Embryonic facial prominence (tissue), 1 donor: ENCODE results near the gene CLCN7.

ENCODE experiments used
- DNase-seq: peaks from one replicate; pipeline ENCODE4 v3.0.0-alpha.2; 2016; ENCODE audit errors: extremely low spot score

The CLCN7 gene

GRCh38 chr16:1474796-1475551 is at the start of gene CLCN7:
CLCN7 (minus strand) TSS chr16:1475028; CDS start chr16:1474974, 54 bp downstream.
- peak; percentile 74 for DNase-seq

GRCh38 chr16:1524366-1524765 is 49.5 kb upstream of the CLCN7 start:
- no peak for DNase-seq

GRCh38 chr16:1523581-1524245 is 48.9 kb upstream of the CLCN7 start:
- no peak for DNase-seq

- DNase-seq: no peak
Measured at GRCh38 chr16:1520461-1520860, 45.6 kb upstream of the CLCN7 start.

- no peak for DNase-seq
Measured at GRCh38 chr16:1519831-1520230, 45.0 kb upstream of the CLCN7 start.

- DNase-seq: no peak
Measured at GRCh38 chr16:1518626-1519135, 43.9 kb upstream of the CLCN7 start.

GRCh38 chr16:1514507-1514906 is 39.7 kb upstream of the CLCN7 start:
- no peak for DNase-seq

- DNase-seq: no peak
Measured at GRCh38 chr16:1512774-1513173, 37.9 kb upstream of the CLCN7 start.

- no peak for DNase-seq
Measured at GRCh38 chr16:1511662-1512569, 37.1 kb upstream of the CLCN7 start.

GRCh38 chr16:1510941-1511351 is 36.1 kb upstream of the CLCN7 start:
- DNase-seq: no peak

- no peak for DNase-seq
Measured at GRCh38 chr16:1510272-1510671, 35.4 kb upstream of the CLCN7 start.

- no peak for DNase-seq
Measured at GRCh38 chr16:1509307-1510221, 34.7 kb upstream of the CLCN7 start.

- DNase-seq: no peak
Measured at GRCh38 chr16:1508494-1509187, 33.8 kb upstream of the CLCN7 start.

GRCh38 chr16:1506494-1507213 is 31.8 kb upstream of the CLCN7 start:
- no peak for DNase-seq

GRCh38 chr16:1505912-1506311 is 31.1 kb upstream of the CLCN7 start:
- no peak for DNase-seq

- DNase-seq: no peak
Measured at GRCh38 chr16:1505073-1505844, 30.4 kb upstream of the CLCN7 start.

GRCh38 chr16:1503110-1503955 is 28.5 kb upstream of the CLCN7 start:
- DNase-seq: no peak
